HT1080 (cell line): ENCODE measurements around the gene CBS. TPM values are rescaled to one million over a fixed set of nuclear protein-coding genes. Genes with fewer than 3 reads are reported as not detected.

Source experiments
- total RNA-seq: library from RNA; depleted of rRNA; stranded (reverse); fragments of >200 nt; shearing (Covaris generic); gene quantifications from 2 replicates; pipeline ENCODE4 v1.2.3, GENCODE V29; 2014; rRNA removed

The CBS gene
- total RNA-seq, 1 experiment from 2014 or later, result 25.5 TPM

Other genes with a start within 250 kb of the CBS start
- 24.7 and 31.5 TPM in 2 replicates for gene WDR4, start 196.3 kb downstream of the CBS start, total RNA-seq
- gene NDUFV3, start 182.5 kb downstream of the CBS start, total RNA-seq, result 57.5 and 64.9 TPM in 2 replicates
- gene ERVH48-1, start 150.2 kb downstream of the CBS start, total RNA-seq, result not detected in 2 replicates
- 28.4 and 29.9 TPM in 2 replicates for gene PKNOX1, start 101.3 kb downstream of the CBS start, total RNA-seq
- 48.5 and 139 TPM in 2 replicates for gene U2AF1, start 31.7 kb upstream of the CBS start, total RNA-seq
- not detected in 2 replicates for gene CRYAA, start 93.2 kb upstream of the CBS start, total RNA-seq